GM10266 (cell line): ENCODE data around the gene OR10D3.
"Not testable (repeated sequence)": the region's sequence is repeated elsewhere in the genome, so short reads cannot be mapped to it uniquely, and the experiment has no call there.

ENCODE experiments used
- DNase-seq: peaks from one replicate; pipeline ENCODE4 v3.0.0; 2012; ENCODE audit errors: extremely low spot score
- CTCF ChIP-seq: IDR thresholded peaks from 2 replicates; pipeline ENCODE4 v1.5.1; 2012; ENCODE audit warnings: mild to moderate bottlenecking, low read depth; ENCODE audit not compliant: control insufficient read depth, insufficient read depth; ENCODE audit errors: missing control alignments

The OR10D3 gene

GRCh38 chr11:124160986-124161385, 22.2 kb upstream of the OR10D3 start:
- no peak for TF ChIP-seq CTCF
- no peak for DNase-seq

GRCh38 chr11:124167826-124168231, 15.3 kb upstream of the OR10D3 start:
- no peak for DNase-seq
- TF ChIP-seq CTCF = no peak

- TF ChIP-seq CTCF = no peak
These were observed 14.3 kb upstream of the OR10D3 start for GRCh38 chr11:124168796-124169195.

GRCh38 chr11:124170315-124170714, 12.8 kb upstream of the OR10D3 start:
- not testable (repeated sequence) for DNase-seq

More at GRCh38 chr11:124168796-124169195, 14.3 kb upstream of the OR10D3 start:
- DNase-seq = no peak

GRCh38 chr11:124170801-124171586, 12.2 kb upstream of the OR10D3 start:
- no peak for TF ChIP-seq CTCF
- DNase-seq = no peak

- no peak for DNase-seq
- TF ChIP-seq CTCF = no peak
These were observed 11.0 kb upstream of the OR10D3 start for GRCh38 chr11:124172101-124172500.

GRCh38 chr11:124172599-124172998, 10.5 kb upstream of the OR10D3 start:
- DNase-seq = no peak
- TF ChIP-seq CTCF = no peak
